SK-N-SH (cell line): ENCODE results near the gene NPAS3. TPM values are rescaled to one million over a fixed set of nuclear protein-coding genes. Genes with fewer than 3 reads are reported as not detected.

Experiments used
- CTCF ChIA-PET: fragments of 300-600, 350-600 bp; formaldehyde crosslinking; extraction: SDS; loops from one replicate; lab custom pipeline; 2021; lab: Yijun Ruan, JAX
- POLR2A ChIA-PET: fragments of 350-600 bp; sonication (Branson Sonifier 250); formaldehyde crosslinking; extraction: SDS; loops from one replicate; lab custom pipeline; 2020; ENCODE audit warnings: antibody characterized with exemption, inconsistent platforms; lab: Yijun Ruan, JAX
- DNase-seq: peaks from one replicate; pipeline ENCODE4 v3.0.0; 2012
- H2AFZ ChIP-seq: fragments of 200-600 bp; sonication (generic); 2 replicates; pipeline ENCODE4 v1.8.1; 2016; ENCODE audit warnings: antibody characterized with exemption, mild to moderate bottlenecking, low read depth
- H3F3A ChIP-seq: fragments of 200-600 bp; sonication (generic); replicated peaks from 2 replicates; pipeline ENCODE3; 2016; ENCODE audit warnings: antibody characterized with exemption, mild to moderate bottlenecking; ENCODE audit not compliant: insufficient read depth
- H3K27ac ChIP-seq, 2 experiments: fragments of 200-500 bp in 1 of 2; fragments of 200-600 bp in 1 of 2; sonication (Bioruptor generic) in 1 of 2; sonication (generic), shearing (Covaris generic) in 1 of 2; 2 replicates each; pipeline versions ENCODE4 v1.5.1 to v1.6.1; 2014 to 2016; ENCODE audit warnings: low read depth in 2 of 2, inconsistent platforms in 1 of 2, low read length in 1 of 2, mild to moderate bottlenecking in 1 of 2, mixed read lengths in 1 of 2
- H3K27me3 ChIP-seq: fragments of 200-600 bp; sonication (generic), shearing (Covaris generic); 2 replicates; pipeline ENCODE4 v1.6.1; 2016; ENCODE audit warnings: mixed run types; ENCODE audit not compliant: insufficient read depth
- H3K36me3 ChIP-seq, 2 experiments: fragments of 200-500 bp in 1 of 2; fragments of 200-600 bp in 1 of 2; sonication (Bioruptor generic) in 1 of 2; sonication (generic) in 1 of 2; replicated peaks in 1 of 2; 2 replicates each; pipeline versions ENCODE3 to v1.5.1; 2014 to 2016; ENCODE audit warnings: low read length in 1 of 2, mild to moderate bottlenecking in 1 of 2; ENCODE audit not compliant: insufficient read depth in 2 of 2, control insufficient read depth in 1 of 2
- H3K4me1 ChIP-seq, 2 experiments: fragments of 200-500 bp in 1 of 2; fragments of 200-600 bp in 1 of 2; sonication (Bioruptor generic) in 1 of 2; sonication (generic), shearing (Covaris generic) in 1 of 2; 2 replicates each; pipeline versions ENCODE4 v1.5.1 to v1.6.1; 2014 to 2016; ENCODE audit warnings: low read depth in 1 of 2, low read length in 1 of 2, mixed run types in 1 of 2; ENCODE audit not compliant: insufficient read depth in 2 of 2, control insufficient read depth in 1 of 2
- H3K4me2 ChIP-seq: fragments of 200-600 bp; sonication (generic), shearing (Covaris generic); 2 replicates; pipeline ENCODE4 v1.6.1; 2017; ENCODE audit warnings: mixed run types
- H3K4me3 ChIP-seq, 2 experiments: fragments of 200-500 bp in 1 of 2; fragments of 200-600 bp in 1 of 2; sonication (Bioruptor generic) in 1 of 2; sonication (generic), shearing (Covaris generic) in 1 of 2; 2 replicates each; pipeline versions ENCODE4 v1.5.1 to v1.8.1; 2014 to 2016; ENCODE audit warnings: low read depth in 2 of 2, inconsistent platforms in 1 of 2, low read length in 1 of 2, mild to moderate bottlenecking in 1 of 2, mixed read lengths in 1 of 2, moderate library complexity in 1 of 2
- H3K79me2 ChIP-seq: fragments of 200-600 bp; sonication (generic); 2 replicates; pipeline ENCODE4 v1.8.1; 2017; ENCODE audit warnings: mild to moderate bottlenecking; ENCODE audit not compliant: insufficient read depth
- H3K9ac ChIP-seq: fragments of 200-600 bp; sonication (generic); 2 replicates; pipeline ENCODE4 v1.6.1; 2017; ENCODE audit warnings: mixed run types
- H3K9me2 ChIP-seq: fragments of 200-600 bp; sonication (generic); 2 replicates; pipeline ENCODE4 v1.6.1; 2017; ENCODE audit warnings: mixed run types
- H3K9me3 ChIP-seq: fragments of 200-600 bp; sonication (generic); 2 replicates; pipeline ENCODE4 v1.6.1; 2017; ENCODE audit warnings: mixed run types, mild to moderate bottlenecking, moderate library complexity
- H4K20me1 ChIP-seq: fragments of 200-600 bp; sonication (generic); 2 replicates; pipeline ENCODE4 v1.6.1; 2017; ENCODE audit warnings: mild to moderate bottlenecking, mixed run types; ENCODE audit not compliant: insufficient read depth
- ELF1 ChIP-seq: IDR thresholded peaks from 2 replicates; pipeline ENCODE4 v1.4.0; 2012
- EZH2phosphoT487 ChIP-seq: fragments of 200-600 bp; sonication (generic); IDR thresholded peaks from 2 replicates; pipeline ENCODE4 v1.6.1; 2017; ENCODE audit warnings: low read depth, mixed run types, mild to moderate bottlenecking, antibody characterized with exemption, moderate library complexity, borderline replicate concordance
- FOSL2 ChIP-seq: IDR thresholded peaks from 2 replicates; pipeline ENCODE4 v1.4.0; 2012; ENCODE audit warnings: low read depth, mild to moderate bottlenecking, moderate library complexity, borderline replicate concordance
- FOXJ3 ChIP-seq: sonication (generic); formaldehyde crosslinking; IDR thresholded peaks from 2 replicates; pipeline ENCODE4 v1.5.1; 2020; ENCODE audit warnings: mild to moderate bottlenecking, missing genetic modification reagents
- FOXM1 ChIP-seq: IDR thresholded peaks from 2 replicates; pipeline ENCODE4 v1.4.0; 2012; ENCODE audit warnings: low read depth, mild to moderate bottlenecking
- GABPA ChIP-seq: IDR thresholded peaks from 2 replicates; pipeline ENCODE4 v1.4.0; 2012; ENCODE audit warnings: low read depth, mild to moderate bottlenecking
- MAX ChIP-seq: IDR thresholded peaks from 2 replicates; pipeline ENCODE4 v1.4.0; 2012; ENCODE audit warnings: low read depth
- MEF2A ChIP-seq: IDR thresholded peaks from 2 replicates; pipeline ENCODE4 v1.4.0; 2012; ENCODE audit warnings: low read depth, borderline replicate concordance
- NFIC ChIP-seq: IDR thresholded peaks from 2 replicates; pipeline ENCODE4 v1.4.0; 2012; ENCODE audit warnings: borderline replicate concordance
- NRF1 ChIP-seq: IDR thresholded peaks from 2 replicates; pipeline ENCODE4 v1.6.1; 2012; ENCODE audit warnings: low read depth, mild to moderate bottlenecking, low read length
- PBX3 ChIP-seq: IDR thresholded peaks from 2 replicates; pipeline ENCODE4; 2012
- POLR2AphosphoS5 ChIP-seq: IDR thresholded peaks from 2 replicates; pipeline ENCODE4 v1.6.1; 2012; ENCODE audit warnings: low read depth, low read length
- RCOR1 ChIP-seq: fragments of 150-350 bp; IDR thresholded peaks from 2 replicates; pipeline ENCODE4 v1.6.1; 2017; ENCODE audit warnings: antibody characterized with exemption, low read length
- RFX5 ChIP-seq: IDR thresholded peaks from 2 replicates; pipeline ENCODE4 v1.6.1; 2012; ENCODE audit warnings: mild to moderate bottlenecking, improper control_type of control experiment, low read length
- RXRA ChIP-seq: IDR thresholded peaks from 2 replicates; pipeline ENCODE4 v1.4.0; 2012; ENCODE audit warnings: low read depth, mild to moderate bottlenecking, borderline replicate concordance
- SIN3A ChIP-seq: IDR thresholded peaks from 2 replicates; pipeline ENCODE4 v1.6.1; 2012; ENCODE audit warnings: low read depth, mild to moderate bottlenecking, low read length, moderate library complexity, borderline replicate concordance
- TCF12 ChIP-seq: IDR thresholded peaks from 2 replicates; pipeline ENCODE4 v1.4.0; 2012
- YY1 ChIP-seq: IDR thresholded peaks from 2 replicates; pipeline ENCODE4 v1.4.0; 2012; ENCODE audit warnings: low read depth, mild to moderate bottlenecking
- WGBS: methylation state at CpG from one replicate; pipeline ENCODE4 v1.1.6; 2017; ENCODE audit warnings: low lambda C conversion rate; 5-methylcytosine and 5-hydroxymethylcytosine counted together
- polyA plus RNA-seq, 3 experiments: library from polyadenylated mRNA; depleted of rRNA; stranded (reverse); fragments of >200 nt; gene quantifications; 2 replicates each; pipeline ENCODE4 v1.2.3, GENCODE V29; 2012

NPAS3 gene
- polyA plus RNA-seq, 1 of the 3 experiments (the other 2 are of a cell fraction): 4.3 TPM

- CTCF ChIA-PET: no interaction called here
- Histone ChIP-seq H3K9me2 (no peaks in the 10 kb centered on the region), H4K20me1 (no peaks in the 10 kb centered on the region), H2AFZ (no peak overlapping the region), H3K27ac (no peak overlapping the region), H3K4me1 (peaks cover 0 to 8% of the 10 kb centered on the region in 2 experiments; a peak in 3 of 4 replicates), H3F3A (no peaks in the 10 kb centered on the region), H3K4me3 (no peak overlapping the region), H3K9ac (no peak overlapping the region), H3K79me2 (no peaks in the 10 kb centered on the region), H3K36me3 (no peaks in the 10 kb centered on the region), H3K27me3 (no peaks in the 10 kb centered on the region), H3K9me3 (no peaks in the 10 kb centered on the region), H3K4me2 (no peak overlapping the region)
- no peak for TF ChIP-seq RFX5
- no peak for TF ChIP-seq FOXJ3 (CRISPR knock-in tag)
- no peak for TF ChIP-seq PBX3
- no peak for TF ChIP-seq TCF12
- no peak for TF ChIP-seq ELF1
- no peak for TF ChIP-seq GABPA
- no peak for TF ChIP-seq RXRA
- TF ChIP-seq MAX: no peak
- TF ChIP-seq NFIC: no peak
- TF ChIP-seq MEF2A: no peak
- TF ChIP-seq SIN3A: no peak
- DNase-seq: no peak
- POLR2A ChIA-PET: no interaction called here
- 91% methylated on average over 2 of the region's 2 CpGs for WGBS
Measured at GRCh38 chr14:33541171-33541570, 602.5 kb downstream of the NPAS3 start.

GRCh38 chr14:33542338-33543287, 603.9 kb downstream of the NPAS3 start:
- H3K9ac ChIP-seq: no peak overlapping the region
- CTCF ChIA-PET: no interaction called here
- no peak overlapping the region for H3K4me2 ChIP-seq
- DNase-seq: no peak
- H3K9me3 ChIP-seq: no peaks in the 10 kb centered on the region
- H3K27me3 ChIP-seq: no peaks in the 10 kb centered on the region
- H3K4me1 ChIP-seq: peaks cover 0 to 8% of the 10 kb centered on the region in 2 experiments; a peak in 3 of 4 replicates
- H2AFZ ChIP-seq: no peak overlapping the region
- no peaks in the 10 kb centered on the region for H4K20me1 ChIP-seq
- POLR2A ChIA-PET: no interaction called here
- WGBS: 77% methylated on average over 11 of the region's 11 CpGs
- no peaks in the 10 kb centered on the region for H3K79me2 ChIP-seq
- H3K27ac ChIP-seq: no peak overlapping the region
- H3K36me3 ChIP-seq: no peaks in the 10 kb centered on the region
- no peaks in the 10 kb centered on the region for H3F3A ChIP-seq
- no peaks in the 10 kb centered on the region for H3K9me2 ChIP-seq
- H3K4me3 ChIP-seq: no peak overlapping the region
- TF ChIP-seq ELF1 (no peak), RCOR1 (no peak), FOSL2 (no peak), NRF1 (no peak), POLR2AphosphoS5 (no peak), FOXJ3 (CRISPR knock-in tag) (no peak), EZH2phosphoT487 (no peak), FOXM1 (no peak), MAX (no peak), YY1 (no peak)
